Effector memory CD4-positive, alpha-beta T cell (primary cell): ENCODE results near the gene PCDHGA1.

ENCODE experiments used
- DNase-seq, 3 donors: peaks; one replicate each; pipeline ENCODE4 v3.0.0-alpha.2; 2020
- H3K27ac ChIP-seq: 2 replicates; pipeline ENCODE4 v1.7.0; 2013; ENCODE audit warnings: mild to moderate bottlenecking, low read length, moderate library complexity; ENCODE audit not compliant: insufficient read depth, poor library complexity, severe bottlenecking
- H3K27me3 ChIP-seq: replicated peaks from 2 replicates; pipeline ENCODE4 v1.7.0; 2013; ENCODE audit warnings: mild to moderate bottlenecking, low read length; ENCODE audit not compliant: insufficient read depth, control insufficient read depth, poor library complexity, severe bottlenecking
- H3K36me3 ChIP-seq: 2 replicates; pipeline ENCODE4 v1.7.0; 2013; ENCODE audit warnings: mild to moderate bottlenecking, low read length, moderate library complexity; ENCODE audit not compliant: control insufficient read depth, insufficient read depth
- H3K4me1 ChIP-seq: 2 replicates; pipeline ENCODE4 v1.7.0; 2013; ENCODE audit warnings: low read length, mild to moderate bottlenecking; ENCODE audit not compliant: control insufficient read depth, insufficient read depth, poor library complexity, severe bottlenecking
- H3K4me3 ChIP-seq: 2 replicates; pipeline ENCODE4 v1.7.0; 2013; ENCODE audit warnings: low read length, low read depth, mild to moderate bottlenecking; ENCODE audit not compliant: insufficient read depth, poor library complexity, severe bottlenecking
- H3K9me3 ChIP-seq: 2 replicates; pipeline ENCODE4 v1.7.0; 2013; ENCODE audit warnings: mild to moderate bottlenecking, low read length, moderate library complexity; ENCODE audit not compliant: control insufficient read depth

Gene PCDHGA1

GRCh38 chr5:141529873-141530272 lies 199.6 kb downstream of the PCDHGA1 start:
- Histone ChIP-seq H3K4me1 (no peaks in the 10 kb centered on the region), H3K27me3 (no peaks in the 10 kb centered on the region), H3K27ac (no peak overlapping the region), H3K4me3 (no peak overlapping the region), H3K36me3 (peaks cover 94% of the 10 kb centered on the region), H3K9me3 (no peaks in the 10 kb centered on the region)
- DNase-seq: no peak

DNA sequence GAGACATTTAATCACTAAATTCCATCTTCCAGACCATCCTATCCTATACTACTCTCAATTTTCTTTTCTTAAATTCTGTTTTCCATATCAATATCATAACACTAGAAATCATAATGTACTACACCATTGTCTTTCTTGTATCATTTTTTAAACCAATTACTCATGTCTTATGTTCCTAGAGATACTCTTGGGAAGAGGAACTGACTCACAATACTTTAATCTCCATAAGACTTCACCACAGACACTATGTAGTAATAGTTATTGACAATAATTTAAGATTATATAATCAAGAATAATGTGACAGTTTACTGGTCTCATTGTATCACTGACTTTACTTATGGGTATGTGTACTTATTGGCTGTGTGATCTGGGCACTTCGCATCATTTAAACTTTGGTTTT lies 202.4 kb downstream of the PCDHGA1 start:
- peaks cover 73% of the 10 kb centered on the region for H3K36me3 ChIP-seq
- no peak for DNase-seq
- no peaks in the 10 kb centered on the region for H3K27me3 ChIP-seq
- H3K9me3 ChIP-seq: no peaks in the 10 kb centered on the region
- no peak overlapping the region for H3K27ac ChIP-seq
- no peaks in the 10 kb centered on the region for H3K4me1 ChIP-seq
- H3K4me3 ChIP-seq: no peak overlapping the region

- H3K9me3 ChIP-seq: no peaks in the 10 kb centered on the region
- no peaks in the 10 kb centered on the region for H3K4me1 ChIP-seq
- no peak overlapping the region for H3K4me3 ChIP-seq
- no peaks in the 10 kb centered on the region for H3K27me3 ChIP-seq
- DNase-seq: no peak
- H3K36me3 ChIP-seq: peaks cover 62% of the 10 kb centered on the region
- no peak overlapping the region for H3K27ac ChIP-seq
Observed at GRCh38 chr5:141533897-141534296, 203.6 kb downstream of the PCDHGA1 start.

GRCh38 chr5:141534492-141535213 lies 204.3 kb downstream of the PCDHGA1 start:
- peaks cover 54% of the 10 kb centered on the region for H3K36me3 ChIP-seq
- H3K27ac ChIP-seq: no peak overlapping the region
- H3K9me3 ChIP-seq: no peaks in the 10 kb centered on the region
- no peak for DNase-seq
- no peaks in the 10 kb centered on the region for H3K4me1 ChIP-seq
- no peak overlapping the region for H3K4me3 ChIP-seq
- H3K27me3 ChIP-seq: no peaks in the 10 kb centered on the region

- H3K27me3 ChIP-seq: no peaks in the 10 kb centered on the region
- peaks cover 5% of the 10 kb centered on the region for H3K9me3 ChIP-seq
- H3K4me1 ChIP-seq: no peaks in the 10 kb centered on the region
- H3K27ac ChIP-seq: no peak overlapping the region
- H3K36me3 ChIP-seq: peaks cover 24% of the 10 kb centered on the region
- no peak for DNase-seq
- H3K4me3 ChIP-seq: no peak overlapping the region
Observed at GRCh38 chr5:141543053-141543452, 212.7 kb downstream of the PCDHGA1 start.

DNA sequence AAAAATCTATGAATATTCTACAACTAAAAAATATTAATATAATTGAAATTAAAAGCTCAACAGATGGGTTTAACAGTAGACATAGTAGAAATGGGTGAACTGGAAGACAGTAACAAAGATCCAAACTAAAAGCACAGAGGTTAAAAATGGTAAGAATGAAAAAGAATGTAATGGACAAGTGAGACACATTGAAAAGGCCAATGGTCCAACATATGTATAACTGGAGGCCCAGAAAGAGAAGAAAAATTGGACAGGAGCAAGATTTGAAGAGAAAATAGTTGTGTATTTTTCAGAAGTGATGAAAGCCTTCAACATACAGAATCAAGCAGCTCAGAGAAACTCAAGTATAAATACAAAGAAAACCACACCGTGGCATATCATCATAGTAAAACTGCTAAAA lies 217.2 kb downstream of the PCDHGA1 start:
- no peaks in the 10 kb centered on the region for H3K4me1 ChIP-seq
- H3K27ac ChIP-seq: no peak overlapping the region
- H3K27me3 ChIP-seq: no peaks in the 10 kb centered on the region
- peaks cover 5% of the 10 kb centered on the region for H3K9me3 ChIP-seq
- no peak for DNase-seq
- H3K4me3 ChIP-seq: no peak overlapping the region
- peaks cover 30% of the 10 kb centered on the region for H3K36me3 ChIP-seq

GRCh38 chr5:141547921-141548320 lies 217.6 kb downstream of the PCDHGA1 start:
- H3K27ac ChIP-seq: no peak overlapping the region
- H3K36me3 ChIP-seq: peaks cover 30% of the 10 kb centered on the region
- DNase-seq: no peak
- H3K27me3 ChIP-seq: no peaks in the 10 kb centered on the region
- no peaks in the 10 kb centered on the region for H3K4me1 ChIP-seq
- no peak overlapping the region for H3K4me3 ChIP-seq
- peaks cover 5% of the 10 kb centered on the region for H3K9me3 ChIP-seq

- no peaks in the 10 kb centered on the region for H3K9me3 ChIP-seq
- peak; percentile 55 to 69 (median 57) for DNase-seq
- no peaks in the 10 kb centered on the region for H3K27me3 ChIP-seq
- no peak overlapping the region for H3K4me3 ChIP-seq
- peak overlapping the region; percentile 29 for H3K27ac ChIP-seq
- peaks cover 6% of the 10 kb centered on the region for H3K4me1 ChIP-seq
- H3K36me3 ChIP-seq: peaks cover 43% of the 10 kb centered on the region
Observed at GRCh38 chr5:141557681-141558136, 227.4 kb downstream of the PCDHGA1 start.

DNA sequence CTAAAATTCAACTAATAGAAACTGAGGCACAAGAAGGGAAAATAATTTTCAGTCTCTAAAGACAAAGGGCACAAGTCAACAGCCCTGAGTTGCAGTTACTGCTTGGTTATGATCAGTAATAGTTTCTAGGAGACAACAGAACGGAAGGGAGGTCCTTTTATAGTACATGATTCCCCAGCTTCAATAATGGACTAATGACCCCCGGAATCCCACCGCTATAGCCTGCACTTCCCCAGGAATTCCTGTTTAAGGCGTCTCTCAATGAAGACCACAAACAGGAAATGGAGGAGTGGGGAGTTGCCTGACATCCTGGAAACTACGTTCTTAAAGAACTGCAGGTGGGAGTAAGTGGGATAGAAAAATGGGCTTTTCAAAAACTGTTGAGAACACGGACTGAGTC lies 227.8 kb downstream of the PCDHGA1 start:
- Histone ChIP-seq H3K4me3 (no peak overlapping the region), H3K27ac (no peak overlapping the region)
- DNase-seq: no peak

GRCh38 chr5:141559461-141559860 lies 229.1 kb downstream of the PCDHGA1 start:
- H3K27ac ChIP-seq: no peak overlapping the region
- no peaks in the 10 kb centered on the region for H3K27me3 ChIP-seq
- peaks cover 49% of the 10 kb centered on the region for H3K36me3 ChIP-seq
- no peaks in the 10 kb centered on the region for H3K9me3 ChIP-seq
- no peak for DNase-seq
- H3K4me3 ChIP-seq: no peak overlapping the region
- peaks cover 6% of the 10 kb centered on the region for H3K4me1 ChIP-seq

More for the DNA sequence above, 227.8 kb downstream of the PCDHGA1 start:
- Histone ChIP-seq H3K27me3 (no peaks in the 10 kb centered on the region), H3K4me1 (peaks cover 6% of the 10 kb centered on the region), H3K9me3 (no peaks in the 10 kb centered on the region), H3K36me3 (peaks cover 47% of the 10 kb centered on the region)
